ENCODE results near the gene DNAJB12. TPM values are rescaled to one million over a fixed set of nuclear protein-coding genes. Genes with fewer than 3 reads are reported as not detected.

Gene DNAJB12
- total RNA-seq, 1 experiment from 2014 or later, result 30.9 TPM

GRCh38 chr10:72337722-72338121, 17.0 kb downstream of the DNAJB12 start:
- intact Hi-C loops (cut with micrococcal nuclease), result no loop called here
- no peak overlapping the region for H3K4me2 ChIP-seq (ENCODE audit: low read length)
- TF ChIP-seq EZH2 (IDR thresholded peaks at IDR 0.05; ENCODE audit: low read length, unreplicated experiment), result no peak
- TF ChIP-seq EZH2phosphoT487 (IDR thresholded peaks at IDR 0.05; ENCODE audit: borderline replicate concordance, low read length), result no peak
- no peak for TF ChIP-seq CTCF (conservative IDR thresholded peaks at IDR 0.05; ENCODE audit: low read depth, low read length)
- no TSS peak for BruUV-seq (replicated peaks)
- no peak overlapping the region for H2AFZ ChIP-seq (ENCODE audit: low read length)
- no peak overlapping the region for H3K4me3 ChIP-seq (ENCODE audit: low read length)
- H3K4me1 ChIP-seq (ENCODE audit: insufficient read depth, low read length), result no peaks in the 10 kb centered on the region
- no peaks in the 10 kb centered on the region for H3K9me2 ChIP-seq (replicated peaks; ENCODE audit: low read length)
- no peaks in the 10 kb centered on the region for H3F3A ChIP-seq (ENCODE audit: low read length, unreplicated experiment)
- no peak for ATAC-seq
- H3K27ac ChIP-seq (ENCODE audit: low read length), result no peak overlapping the region
- no peaks in the 10 kb centered on the region for H4K20me1 ChIP-seq (ENCODE audit: low read length)
- peaks cover 13% of the 10 kb centered on the region; the same call in 1 of the 2 replicates for H3K36me3 ChIP-seq (ENCODE audit: low read depth, low read length)
- DNase-seq, result no peak
- no peaks in the 10 kb centered on the region for H3K9me3 ChIP-seq (ENCODE audit: low read length)
- ChIA-PET CTCF (no interaction called here), POLR2A (ENCODE audit: unreplicated experiment) (interaction anchor here (0.7 kb wide), 1 partner anchor 379 kb away, joined by 12 read pairs; no protein-coding TSS in a partner anchor)
- H3K27me3 ChIP-seq (ENCODE audit: low read length), result no peaks in the 10 kb centered on the region
- no peak overlapping the region for H3K9ac ChIP-seq (ENCODE audit: low read length)
- no peaks in the 10 kb centered on the region for H3K79me2 ChIP-seq (ENCODE audit: low read length)

- no TSS peak for BruUV-seq (replicated peaks)
- no peaks in the 10 kb centered on the region for H3K27me3 ChIP-seq (ENCODE audit: low read length)
- no peak overlapping the region for H3K9ac ChIP-seq (ENCODE audit: low read length)
- peaks cover 4% of the 10 kb centered on the region; the same call in 1 of the 2 replicates for H3K4me1 ChIP-seq (ENCODE audit: insufficient read depth, low read length)
- peak; percentile 84 for TF ChIP-seq CTCF (conservative IDR thresholded peaks at IDR 0.05; ENCODE audit: low read depth, low read length)
- TF ChIP-seq EZH2phosphoT487 (IDR thresholded peaks at IDR 0.05; ENCODE audit: borderline replicate concordance, low read length), result no peak
- H2AFZ ChIP-seq (ENCODE audit: low read length), result no peak overlapping the region
- ATAC-seq (peak; percentile 60), DNase-seq (peak; percentile 60)
- H3K4me3 ChIP-seq (ENCODE audit: low read length), result no peak overlapping the region
- no peaks in the 10 kb centered on the region for H4K20me1 ChIP-seq (ENCODE audit: low read length)
- H3K36me3 ChIP-seq (ENCODE audit: low read depth, low read length), result peaks cover 13% of the 10 kb centered on the region; the same call in 1 of the 2 replicates
- no peaks in the 10 kb centered on the region for H3K9me3 ChIP-seq (ENCODE audit: low read length)
- no peaks in the 10 kb centered on the region for H3K9me2 ChIP-seq (replicated peaks; ENCODE audit: low read length)
- no peak overlapping the region for H3K4me2 ChIP-seq (ENCODE audit: low read length)
- H3K27ac ChIP-seq (ENCODE audit: low read length), result no peak overlapping the region
- intact Hi-C loops (cut with micrococcal nuclease), result no loop called here
- CTCF ChIA-PET, result interaction anchor here (0.6 kb wide), 1 partner anchor 536 kb away, joined by 3 read pairs; no protein-coding TSS in a partner anchor
- no peaks in the 10 kb centered on the region for H3K79me2 ChIP-seq (ENCODE audit: low read length)
- H3F3A ChIP-seq (ENCODE audit: low read length, unreplicated experiment), result no peaks in the 10 kb centered on the region
- POLR2A ChIA-PET (ENCODE audit: unreplicated experiment), result no interaction called here
Measured at GRCh38 chr10:72337039-72337629, 17.6 kb downstream of the DNAJB12 start.

- H3K4me1 ChIP-seq (ENCODE audit: insufficient read depth, low read length), result peaks cover 9% of the 10 kb centered on the region; the same call in 1 of the 2 replicates
- H3K36me3 ChIP-seq (ENCODE audit: low read depth, low read length), result peaks cover 13% of the 10 kb centered on the region; the same call in 1 of the 2 replicates
Measured at GRCh38 chr10:72336259-72337038, 18.3 kb downstream of the DNAJB12 start.

More at GRCh38 chr10:72336259-72337038, 18.3 kb downstream of the DNAJB12 start:
- TF ChIP-seq CTCF (conservative IDR thresholded peaks at IDR 0.05; ENCODE audit: low read depth, low read length), result no peak
- no peak for TF ChIP-seq EZH2 (IDR thresholded peaks at IDR 0.05; ENCODE audit: low read length, unreplicated experiment)
- TF ChIP-seq EZH2phosphoT487 (IDR thresholded peaks at IDR 0.05; ENCODE audit: borderline replicate concordance, low read length), result no peak
- H3K4me3 ChIP-seq (ENCODE audit: low read length), result no peak overlapping the region
- H3K4me2 ChIP-seq (ENCODE audit: low read length), result no peak overlapping the region
- H3K79me2 ChIP-seq (ENCODE audit: low read length), result no peaks in the 10 kb centered on the region
- H3K27me3 ChIP-seq (ENCODE audit: low read length), result no peaks in the 10 kb centered on the region
- no peaks in the 10 kb centered on the region for H3K9me3 ChIP-seq (ENCODE audit: low read length)
- H2AFZ ChIP-seq (ENCODE audit: low read length), result no peak overlapping the region
- no peaks in the 10 kb centered on the region for H3F3A ChIP-seq (ENCODE audit: low read length, unreplicated experiment)
- H3K9ac ChIP-seq (ENCODE audit: low read length), result no peak overlapping the region
- DNase-seq (no peak), ATAC-seq (no peak)
- H3K9me2 ChIP-seq (replicated peaks; ENCODE audit: low read length), result no peaks in the 10 kb centered on the region
- CTCF ChIA-PET, result interaction anchor here (0.6 kb wide), 1 partner anchor 537 kb away, joined by 3 read pairs; no protein-coding TSS in a partner anchor
- intact Hi-C loops (cut with micrococcal nuclease), result no loop called here
- H3K27ac ChIP-seq (ENCODE audit: low read length), result no peak overlapping the region
- POLR2A ChIA-PET (ENCODE audit: unreplicated experiment), result no interaction called here
- H4K20me1 ChIP-seq (ENCODE audit: low read length), result no peaks in the 10 kb centered on the region
- no TSS peak for BruUV-seq (replicated peaks)
